Activated naive CD8-positive, alpha-beta T cell treated with anti-CD3 and anti-CD28 coated beads, Interleukin-2, amount 50 U/mL, for 16 hours (primary cell): ENCODE measurements around the gene KLF8.
"Not testable (repeated sequence)": the region's sequence is repeated elsewhere in the genome, so short reads cannot be mapped to it uniquely, and the experiment has no call there.

Source experiments
- DNase-seq: peaks from one replicate; pipeline ENCODE4 v3.0.0-alpha.2; 2020; ENCODE audit warnings: low read depth, low spot score

KLF8 gene

DNA sequence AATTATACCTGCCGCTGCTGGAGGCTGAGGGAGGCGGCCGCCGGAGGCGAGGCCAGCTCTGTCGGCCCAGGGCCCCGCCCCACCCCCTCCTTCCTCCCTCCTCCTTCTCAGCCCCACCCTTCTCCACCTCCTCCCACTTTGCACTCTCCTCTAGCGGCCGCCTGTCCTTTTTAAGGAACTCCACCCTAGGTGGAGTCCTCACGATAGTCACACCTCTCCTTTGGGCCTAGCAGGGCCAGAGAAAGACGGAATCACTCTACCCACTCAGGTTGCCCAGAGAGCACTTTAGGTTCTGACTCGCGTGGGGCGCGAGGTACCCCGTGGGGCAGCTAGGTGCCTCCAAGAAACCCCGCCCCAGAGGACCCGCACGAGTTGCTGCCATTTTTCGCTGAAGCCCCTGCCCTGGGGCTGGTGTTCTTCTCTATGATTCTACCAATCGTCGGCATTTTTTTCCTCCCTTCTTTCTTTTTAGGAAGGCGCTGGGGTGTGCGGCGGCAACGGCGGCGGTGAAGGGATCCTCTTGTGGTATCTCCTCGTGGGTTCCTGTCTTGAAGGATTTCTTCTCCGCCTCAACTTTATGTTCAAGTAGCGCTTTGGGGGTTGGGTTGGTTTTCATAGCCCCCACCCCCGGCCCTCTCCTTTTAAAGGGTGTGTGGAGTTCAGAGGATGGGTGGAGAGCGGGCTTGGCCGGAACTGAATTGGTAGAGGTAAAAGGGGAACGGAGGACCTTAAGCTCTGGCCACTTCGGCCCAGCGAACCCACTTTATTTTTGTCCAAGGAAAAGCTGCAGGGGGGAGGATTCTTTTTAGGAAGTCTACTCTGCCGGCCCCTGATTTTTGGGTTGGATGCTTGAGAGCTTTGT, at the start of gene KLF8:
TSS of gene KLF8 (plus strand) at position 136 of the 862 bp plus-strand sequence. CDS start 979 bp downstream, outside the sequence.
- no peak for DNase-seq

- DNase-seq, result not testable (repeated sequence)
Measured at GRCh38 chrX:56206945-56207344, 25.2 kb upstream of the KLF8 start.

DNA sequence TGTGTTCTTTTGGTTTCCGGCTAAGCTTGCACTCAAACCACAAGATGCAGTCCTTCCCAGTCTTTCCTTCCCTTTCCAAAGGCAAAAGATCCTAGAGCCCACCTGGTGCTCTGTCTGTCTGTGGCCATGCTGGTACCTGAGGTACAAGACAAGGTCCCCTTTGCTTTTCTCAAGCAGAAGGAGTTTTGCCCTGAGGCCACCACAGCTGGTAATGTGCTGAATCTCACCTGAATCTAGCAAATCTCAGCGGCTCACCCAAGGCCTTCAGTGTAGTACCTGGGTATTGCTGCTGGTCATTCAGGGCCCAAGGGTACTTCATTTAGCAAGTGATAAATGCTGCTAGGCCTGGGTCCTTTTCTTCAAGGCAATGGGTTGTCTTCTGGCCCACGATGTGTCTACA, 20.5 kb upstream of the KLF8 start:
- DNase-seq, result no peak

- DNase-seq, result no peak
Measured at GRCh38 chrX:56216332-56216731, 15.8 kb upstream of the KLF8 start.

DNA sequence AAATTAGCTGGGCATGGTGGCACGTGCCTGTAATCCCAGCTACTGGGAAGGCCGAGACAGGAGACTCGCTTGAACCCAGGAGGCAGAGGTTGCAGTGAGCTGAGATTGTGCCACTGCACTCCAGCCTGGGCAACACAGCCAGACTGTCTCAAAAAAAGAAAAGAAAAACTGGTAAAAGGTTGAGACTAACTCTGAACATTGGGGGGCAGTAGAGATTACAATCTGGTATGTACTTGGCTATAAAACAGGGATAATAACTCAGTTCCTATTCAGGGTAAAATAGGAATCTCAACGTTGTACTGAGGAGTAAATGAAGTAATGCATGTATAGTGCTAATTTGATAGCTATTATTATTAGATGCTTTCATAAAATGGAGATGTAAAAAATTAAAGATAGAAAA, 12.5 kb upstream of the KLF8 start:
- no peak for DNase-seq

DNA sequence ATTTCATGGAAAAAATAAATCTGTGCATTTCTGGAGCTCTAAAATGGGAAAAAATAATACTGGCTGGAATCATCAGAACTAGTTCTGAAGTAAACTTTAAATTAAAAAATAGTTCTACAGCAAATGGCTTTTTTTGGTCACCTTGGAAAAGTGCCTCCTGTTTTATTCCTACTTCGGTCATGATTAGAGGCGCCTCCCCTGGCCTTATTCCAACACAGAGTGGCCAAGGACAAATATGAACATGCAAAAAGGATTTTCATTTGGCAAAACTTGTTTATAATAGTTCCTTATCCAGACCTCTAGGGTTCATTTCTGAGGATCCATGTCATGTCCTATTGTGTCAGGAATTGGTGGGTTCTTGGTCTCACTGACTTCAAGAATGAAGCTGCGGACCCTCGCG, 11.1 kb upstream of the KLF8 start:
- DNase-seq, result no peak

DNA sequence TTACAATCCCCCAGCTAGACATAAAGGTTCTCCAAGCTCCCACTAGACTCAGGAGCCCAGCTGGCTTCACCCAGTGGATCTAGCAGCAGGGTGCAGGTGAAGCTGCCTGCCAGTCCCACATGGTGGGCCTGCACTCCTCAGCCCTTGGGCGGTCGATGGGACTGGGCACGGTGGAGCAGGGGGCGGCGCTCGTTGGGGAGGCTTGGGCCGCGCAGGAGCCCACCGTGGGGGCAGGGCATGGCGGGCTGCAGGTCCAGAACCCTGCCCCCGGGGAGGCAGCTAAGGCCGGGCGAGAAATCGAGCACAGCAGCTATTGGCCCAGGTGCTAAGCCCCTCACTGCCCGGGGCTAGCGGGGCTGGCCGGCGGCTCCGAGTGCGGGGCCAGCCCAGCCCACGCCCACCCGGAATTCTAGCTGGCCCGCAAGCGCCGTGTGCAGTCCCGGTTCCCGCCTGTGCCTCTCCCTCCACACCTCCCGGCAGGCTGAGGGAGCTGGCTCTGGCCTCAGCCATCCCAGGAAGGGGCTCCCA, 9.6 kb upstream of the KLF8 start:
- no peak for DNase-seq

DNA sequence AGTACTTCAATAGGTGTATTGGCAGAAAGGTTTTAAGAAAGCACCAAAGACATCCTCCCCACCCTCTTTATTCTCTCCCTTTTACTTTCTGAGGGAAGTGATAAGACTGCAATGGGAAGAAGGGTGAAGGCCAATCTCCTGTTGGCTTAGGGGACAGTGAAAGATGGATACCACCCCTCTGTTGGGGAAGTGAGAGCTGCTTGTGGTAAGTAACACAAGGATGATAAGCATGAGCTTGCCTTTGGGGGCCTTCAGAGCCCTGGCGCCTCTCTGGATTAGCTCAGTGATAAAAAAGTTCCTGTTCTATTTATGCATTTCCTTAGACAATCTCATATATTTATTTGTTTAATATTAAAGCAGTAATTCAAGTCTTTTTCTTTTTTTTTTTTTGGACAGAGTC, 5.2 kb upstream of the KLF8 start:
- DNase-seq, result no peak

DNA sequence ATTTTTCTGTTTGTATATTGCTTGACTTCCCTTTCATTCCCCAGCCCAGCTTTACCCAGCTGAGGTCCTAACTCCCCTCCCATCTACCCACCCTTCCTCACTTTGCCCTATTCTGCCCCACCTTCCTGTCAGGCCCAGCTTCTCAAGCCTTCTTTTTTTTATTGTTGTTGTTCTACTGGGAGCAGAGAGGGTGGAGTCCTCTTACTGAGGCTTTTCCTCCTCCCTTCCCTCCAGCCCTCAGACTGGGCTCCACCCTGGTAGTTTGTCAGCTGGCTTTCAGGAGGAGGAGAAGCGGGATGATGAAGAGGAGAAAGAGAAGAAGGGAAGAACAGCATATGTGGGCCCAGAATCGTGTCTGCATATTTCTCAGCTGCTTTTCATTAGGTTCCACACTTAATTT, 3.2 kb upstream of the KLF8 start:
- no peak for DNase-seq

DNA sequence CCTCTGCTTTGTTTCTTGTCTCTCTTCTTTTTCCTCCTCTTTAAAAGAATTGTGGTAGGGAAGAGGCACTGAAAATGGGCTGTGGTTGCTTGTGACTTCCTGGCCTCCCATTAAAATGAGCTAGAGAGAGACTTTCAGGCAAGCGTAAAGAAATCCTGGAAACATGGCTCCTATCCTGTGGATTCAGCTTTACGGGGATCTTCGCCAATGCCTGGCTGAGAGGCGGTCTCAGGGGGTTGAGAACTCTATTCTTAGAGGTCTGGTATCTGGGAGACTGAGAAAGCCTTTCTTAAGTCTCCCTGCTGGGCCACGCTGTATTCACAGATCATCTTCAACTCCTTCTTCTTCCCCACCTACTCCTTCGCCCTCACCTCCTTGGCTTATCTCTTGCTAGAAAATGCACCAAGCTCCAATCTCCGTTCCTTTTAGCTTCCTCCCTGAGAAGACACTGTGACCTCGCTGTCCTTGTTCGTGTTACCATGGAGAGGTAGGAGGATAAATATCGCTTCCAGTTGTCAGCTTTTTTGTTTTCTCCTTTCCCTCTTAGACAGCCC, 542 bp upstream of the KLF8 start:
- no peak for DNase-seq

- no peak for DNase-seq
Measured at GRCh38 chrX:56233100-56233499, 944 bp downstream of the KLF8 start.

GRCh38 chrX:56233682-56234081, 1.5 kb downstream of the KLF8 start:
- no peak for DNase-seq

DNA sequence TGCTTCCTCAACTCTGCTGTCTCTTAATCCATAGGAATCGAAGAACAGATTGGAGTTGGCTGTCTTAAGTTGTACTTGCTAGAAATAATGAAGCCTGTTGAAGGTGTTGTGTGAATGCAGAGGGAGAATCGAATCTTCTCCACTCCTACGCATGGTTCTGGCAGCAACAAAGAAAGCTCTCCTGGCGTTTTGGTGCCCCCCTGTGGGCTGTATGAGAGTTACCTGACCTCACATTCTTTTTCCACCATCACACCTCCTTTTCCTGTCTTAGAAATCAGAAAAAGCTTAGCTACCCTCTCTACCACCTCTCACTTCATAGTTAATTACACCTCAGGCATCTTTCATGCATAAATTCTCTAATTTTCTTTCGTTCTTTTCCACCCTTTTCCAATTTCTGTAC, 16.3 kb downstream of the KLF8 start:
- peak; percentile 3 for DNase-seq

DNA sequence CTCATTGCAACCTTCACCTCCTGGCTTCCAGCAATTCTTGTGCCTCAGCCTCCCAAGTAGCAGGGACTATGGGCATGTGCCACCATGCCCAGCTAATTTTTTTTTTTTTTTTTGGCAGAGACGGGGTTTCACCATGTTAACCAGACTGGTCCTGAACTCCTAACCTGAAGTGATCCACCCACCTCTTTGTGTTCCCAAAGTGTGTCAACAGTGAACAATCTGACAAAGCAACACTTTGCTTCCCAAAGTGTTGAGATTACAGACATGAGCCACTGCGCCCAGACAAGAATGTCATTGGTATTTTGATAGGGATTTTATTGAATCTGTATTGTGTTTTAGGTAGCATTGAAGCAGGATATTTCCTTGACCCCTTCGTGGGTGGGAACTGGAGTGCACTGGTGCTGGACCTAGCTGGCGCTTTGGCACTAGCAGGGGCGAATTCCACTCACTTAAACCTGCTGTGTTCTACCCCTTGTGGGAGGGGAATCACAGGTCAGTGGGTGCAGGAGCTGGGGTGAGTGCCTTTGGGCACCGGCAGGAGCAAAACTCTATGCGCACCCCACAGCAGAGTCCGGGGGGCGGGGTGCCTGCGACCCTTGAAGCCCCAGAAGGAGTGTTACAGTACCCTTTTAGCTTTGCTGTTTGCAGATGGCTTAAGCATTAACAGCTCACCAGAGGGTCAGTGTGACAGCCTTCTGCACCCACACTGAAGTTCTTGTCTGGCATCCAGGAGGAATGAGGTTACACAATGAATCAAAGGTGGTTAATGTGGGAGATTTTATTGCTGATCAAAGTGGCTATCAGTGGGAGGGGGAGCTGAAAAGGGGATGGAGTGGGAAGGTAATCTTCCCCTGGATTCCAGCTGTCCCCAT, 21.9 kb downstream of the KLF8 start:
- no peak for DNase-seq

- DNase-seq, result no peak
Measured at GRCh38 chrX:56268888-56269287, 36.7 kb downstream of the KLF8 start.

GRCh38 chrX:56278692-56279091, 46.5 kb downstream of the KLF8 start:
- no peak for DNase-seq

DNA sequence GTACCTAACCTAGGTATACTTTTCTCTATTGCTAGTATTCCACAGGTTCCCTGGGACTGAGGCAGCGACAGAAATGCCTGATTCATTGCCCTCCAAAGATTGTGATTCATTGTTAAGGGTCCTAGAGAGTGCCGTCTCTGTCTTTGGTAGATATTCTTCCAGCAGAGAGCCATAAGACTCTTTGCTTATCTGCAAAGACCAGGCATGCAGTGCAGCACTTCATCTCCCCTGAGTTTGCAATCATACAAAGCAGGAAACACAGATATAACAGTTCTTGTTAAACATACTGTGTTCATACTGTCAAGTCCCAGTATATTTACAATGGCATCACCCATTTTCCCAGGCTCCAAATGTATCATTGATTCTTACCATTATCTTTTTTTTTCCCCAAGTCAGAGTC, 47.7 kb downstream of the KLF8 start:
- no peak for DNase-seq

GRCh38 chrX:56281789-56282188, 49.6 kb downstream of the KLF8 start:
- no peak for DNase-seq

DNA sequence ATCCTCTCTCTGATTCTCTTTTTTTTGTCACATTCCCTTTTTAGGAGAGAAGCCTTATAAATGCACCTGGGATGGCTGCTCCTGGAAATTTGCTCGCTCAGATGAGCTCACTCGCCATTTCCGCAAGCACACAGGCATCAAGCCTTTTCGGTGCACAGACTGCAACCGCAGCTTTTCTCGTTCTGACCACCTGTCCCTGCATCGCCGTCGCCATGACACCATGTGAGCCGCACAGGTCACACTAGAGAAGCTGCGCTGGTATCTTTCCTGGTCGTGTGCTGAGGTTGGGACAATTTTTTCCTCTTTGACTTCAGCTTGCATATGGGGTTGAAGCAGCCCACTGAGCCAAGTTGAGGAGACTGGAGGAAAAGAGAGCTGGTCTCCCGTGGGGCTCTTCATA, 52.1 kb downstream of the KLF8 start:
- no peak for DNase-seq

GRCh38 chrX:56288608-56289007, 56.5 kb downstream of the KLF8 start:
- no peak for DNase-seq

- no peak for DNase-seq
Measured at GRCh38 chrX:56289449-56289848, 57.3 kb downstream of the KLF8 start.

GRCh38 chrX:56308726-56309125, 76.6 kb downstream of the KLF8 start:
- DNase-seq, result no peak
